Right lobe of liver (tissue), 4 donors: Measurements from ENCODE around the gene NOM1.

Experiments used
- POLR2A ChIP-seq: fragments of 450-650 bp; IDR thresholded peaks from one replicate; pipeline ENCODE4 v1.6.1; 2017; ENCODE audit warnings: antibody characterized with exemption, mild to moderate bottlenecking
- TF ChIP-seq, protein P1 (sequence below), 4 donors: fragments of 200-600 bp in 3 of 4; fragments of 450-650 bp in 1 of 4; IDR thresholded peaks; one replicate each; pipeline versions ENCODE4 v1.5.1 to v1.8.0; 2016 to 2022; ENCODE audit warnings: antibody characterized with exemption in 4 of 4, mild to moderate bottlenecking in 2 of 4
- donor health status: DM: no; HTN: no; CAD: no.
- donor health status: DM: no; HTN: no; CAD: no.
- donor health status: DM: no; HTN: yes; CAD: no.

DNA sequence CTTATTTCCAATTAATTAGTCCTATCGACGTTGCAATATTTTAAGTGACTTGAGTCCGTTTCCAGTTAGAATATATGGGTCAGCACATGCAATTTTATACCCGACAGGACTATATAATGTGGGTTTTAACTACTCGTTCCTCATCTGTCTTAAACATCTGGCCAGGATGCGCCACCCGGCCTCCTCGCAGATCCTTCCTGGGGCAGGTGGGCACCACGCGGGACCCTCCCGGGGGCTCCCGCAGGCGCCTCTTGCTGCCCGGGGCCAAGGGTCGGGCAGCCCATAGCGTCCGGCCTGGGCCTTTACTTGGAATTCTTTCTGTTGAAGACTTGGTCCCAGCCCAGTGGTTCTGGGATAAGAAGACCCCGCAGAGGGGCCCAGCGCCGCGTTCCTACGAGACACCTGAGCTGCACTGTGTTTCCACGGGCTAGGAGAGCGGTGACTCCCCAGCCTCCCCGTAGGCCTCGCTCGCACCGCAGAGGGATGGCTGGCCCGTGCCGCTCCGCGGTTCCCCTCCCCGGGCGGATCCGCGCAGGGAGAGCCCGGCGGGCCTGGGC is 71.1 kb downstream of the NOM1 start:
- TF ChIP-seq, protein P1, sequence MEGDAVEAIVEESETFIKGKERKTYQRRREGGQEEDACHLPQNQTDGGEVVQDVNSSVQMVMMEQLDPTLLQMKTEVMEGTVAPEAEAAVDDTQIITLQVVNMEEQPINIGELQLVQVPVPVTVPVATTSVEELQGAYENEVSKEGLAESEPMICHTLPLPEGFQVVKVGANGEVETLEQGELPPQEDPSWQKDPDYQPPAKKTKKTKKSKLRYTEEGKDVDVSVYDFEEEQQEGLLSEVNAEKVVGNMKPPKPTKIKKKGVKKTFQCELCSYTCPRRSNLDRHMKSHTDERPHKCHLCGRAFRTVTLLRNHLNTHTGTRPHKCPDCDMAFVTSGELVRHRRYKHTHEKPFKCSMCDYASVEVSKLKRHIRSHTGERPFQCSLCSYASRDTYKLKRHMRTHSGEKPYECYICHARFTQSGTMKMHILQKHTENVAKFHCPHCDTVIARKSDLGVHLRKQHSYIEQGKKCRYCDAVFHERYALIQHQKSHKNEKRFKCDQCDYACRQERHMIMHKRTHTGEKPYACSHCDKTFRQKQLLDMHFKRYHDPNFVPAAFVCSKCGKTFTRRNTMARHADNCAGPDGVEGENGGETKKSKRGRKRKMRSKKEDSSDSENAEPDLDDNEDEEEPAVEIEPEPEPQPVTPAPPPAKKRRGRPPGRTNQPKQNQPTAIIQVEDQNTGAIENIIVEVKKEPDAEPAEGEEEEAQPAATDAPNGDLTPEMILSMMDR (IDR thresholded peaks at IDR 0.05) = no peak
- no peak for TF ChIP-seq POLR2A
